Esophagus squamous epithelium (tissue), 5 donors: ENCODE results near the gene NR3C1. TPM values are rescaled to one million over a fixed set of nuclear protein-coding genes. Genes with fewer than 3 reads are reported as not detected.

Experiments
- DNase-seq: peaks from one replicate; lab custom pipeline; 2025; lab: John Stamatoyannopoulos, UW
- H3K27ac ChIP-seq, 4 donors: fragments of 200-600 bp; sonication (generic); one replicate each; pipeline ENCODE4 v1.5.1; 2016 to 2019; ENCODE audit warnings: mild to moderate bottlenecking in 1 of 4
- H3K27me3 ChIP-seq, 4 donors: fragments of 200-600 bp; sonication (generic); 1 replicate in 3 of 4; 2 replicates in 1 of 4; pipeline versions ENCODE4 v1.5.1 to v1.6.0; 2017 to 2021; ENCODE audit warnings: antibody characterized with exemption in 1 of 4
- H3K36me3 ChIP-seq, 3 donors: fragments of 200-600 bp; sonication (generic); one replicate each; pipeline ENCODE4 v1.5.1; 2016 to 2019
- H3K4me1 ChIP-seq, 3 donors: fragments of 200-600 bp; sonication (generic); one replicate each; pipeline ENCODE4 v1.5.1; 2017 to 2019
- H3K4me3 ChIP-seq, 4 donors: fragments of 200-600 bp; sonication (generic); 1 replicate in 3 of 4; 2 replicates in 1 of 4; pipeline ENCODE4 v1.5.1; 2016 to 2019; ENCODE audit warnings: mild to moderate bottlenecking in 2 of 4, moderate library complexity in 1 of 4
- H3K9me3 ChIP-seq, 3 donors: fragments of 200-600 bp; sonication (generic); one replicate each; pipeline ENCODE4 v1.5.1; 2016 to 2019
- CTCF ChIP-seq, 6 experiments: fragments of 450-650 bp in 4 of 6; fragments of 200-600 bp in 2 of 6; sonication (generic) in 2 of 6; IDR thresholded peaks; one replicate each; pipeline ENCODE4 v1.5.1; 2016 to 2019; ENCODE audit warnings: antibody characterized with exemption in 6 of 6, mild to moderate bottlenecking in 4 of 6, moderate library complexity in 4 of 6
- POLR2A ChIP-seq, 4 donors: fragments of 450-650 bp; IDR thresholded peaks; one replicate each; pipeline ENCODE4 v1.6.1; 2017; ENCODE audit warnings: antibody characterized with exemption in 4 of 4, mild to moderate bottlenecking in 4 of 4, moderate library complexity in 3 of 4
- WGBS, 2 donors: methylation state at CpG; one replicate each; pipeline ENCODE4 v1.1.5; 2018; 5-methylcytosine and 5-hydroxymethylcytosine counted together
- intact Hi-C: fragments of 100-400 bp; cut with DNase I; formaldehyde crosslinking; loops from one replicate; pipeline ENCODE4 v1.15.0; 2022
- total RNA-seq, 4 donors: library from RNA; depleted of rRNA; stranded (reverse); fragments of >200 nt; gene quantifications; one replicate each; pipeline ENCODE4 v1.1.0, GENCODE V29; 2016
- donor health status: DM: yes; HTN: yes; CAD: no.

NR3C1 gene
- total RNA-seq, 4 donors from 2014 or later: 16.7 to 51.1 (median 26.1) TPM

GRCh38 chr5:143275512-143276363, 127.7 kb downstream of the NR3C1 start:
- DNase-seq: no peak
- Histone ChIP-seq H3K27ac (no peak overlapping the region), H3K27me3 (no peaks in the 10 kb centered on the region), H3K9me3 (no peaks in the 10 kb centered on the region), H3K36me3 (peaks cover 0 to 18% (median 0%) of the 10 kb centered on the region in 3 donors), H3K4me3 (no peak overlapping the region), H3K4me1 (no peaks in the 10 kb centered on the region)
- WGBS, 2 donors: 77 to 83% methylated on average over 6 of the region's 6 CpGs
- TF ChIP-seq POLR2A (IDR thresholded peaks at IDR 0.05) (no peak), CTCF (IDR thresholded peaks at IDR 0.05) (no peak)
- intact Hi-C loops: no loop called here

GRCh38 chr5:143274952-143275351, 128.5 kb downstream of the NR3C1 start:
- Histone ChIP-seq H3K36me3 (peaks cover 0 to 15% (median 0%) of the 10 kb centered on the region in 3 donors), H3K4me1 (no peaks in the 10 kb centered on the region), H3K27me3 (no peaks in the 10 kb centered on the region), H3K27ac (no peak overlapping the region), H3K9me3 (no peaks in the 10 kb centered on the region), H3K4me3 (no peak overlapping the region)
- 35 to 52% methylated on average over 1 of the region's 1 CpG for WGBS, 2 donors
- no peak for DNase-seq
- intact Hi-C loops: no loop called here
- TF ChIP-seq CTCF (IDR thresholded peaks at IDR 0.05) (no peak), POLR2A (IDR thresholded peaks at IDR 0.05) (no peak)

- H3K27me3 ChIP-seq: no peaks in the 10 kb centered on the region
- no peaks in the 10 kb centered on the region for H3K4me1 ChIP-seq
- H3K9me3 ChIP-seq: no peaks in the 10 kb centered on the region
- H3K27ac ChIP-seq: no peak overlapping the region
- 82 to 87% methylated on average over 2 of the region's 2 CpGs for WGBS, 2 donors
- DNase-seq: no peak
- intact Hi-C loops: no loop called here
- no peaks in the 10 kb centered on the region for H3K36me3 ChIP-seq
- TF ChIP-seq POLR2A (IDR thresholded peaks at IDR 0.05) (no peak), CTCF (IDR thresholded peaks at IDR 0.05) (no peak)
- no peak overlapping the region for H3K4me3 ChIP-seq
Observed at GRCh38 chr5:143271431-143271830, 132.1 kb downstream of the NR3C1 start.

- Histone ChIP-seq H3K4me1 (no peaks in the 10 kb centered on the region), H3K27me3 (no peaks in the 10 kb centered on the region), H3K9me3 (no peaks in the 10 kb centered on the region), H3K4me3 (no peak overlapping the region), H3K27ac (no peak overlapping the region), H3K36me3 (no peaks in the 10 kb centered on the region)
- no peak for TF ChIP-seq POLR2A (IDR thresholded peaks at IDR 0.05)
- TF ChIP-seq CTCF (IDR thresholded peaks at IDR 0.05): no peak
- WGBS, 2 donors: 94 to 100% methylated on average over 2 of the region's 2 CpGs
- intact Hi-C loops: no loop called here
- no peak for DNase-seq
Observed at GRCh38 chr5:143268388-143268787, 135.1 kb downstream of the NR3C1 start.

GRCh38 chr5:143267186-143267585, 136.3 kb downstream of the NR3C1 start:
- H3K4me3 ChIP-seq: no peak overlapping the region
- no peaks in the 10 kb centered on the region for H3K4me1 ChIP-seq
- no peak for DNase-seq
- intact Hi-C loops: no loop called here
- H3K36me3 ChIP-seq: no peaks in the 10 kb centered on the region
- no peak overlapping the region for H3K27ac ChIP-seq
- 100% methylated on average over 2 of the region's 2 CpGs for WGBS, 2 donors
- no peaks in the 10 kb centered on the region for H3K27me3 ChIP-seq
- TF ChIP-seq POLR2A (IDR thresholded peaks at IDR 0.05) (no peak), CTCF (IDR thresholded peaks at IDR 0.05) (no peak)
- H3K9me3 ChIP-seq: no peaks in the 10 kb centered on the region
